NT2/D1 (cell line): Measurements from ENCODE around the gene PAOX.

Source experiments
- SUZ12 ChIP-seq: IDR thresholded peaks from 2 replicates; pipeline ENCODE4 v1.6.1; 2011; ENCODE audit not compliant: insufficient read length, insufficient read depth; ENCODE audit errors: extremely low read depth
- YY1 ChIP-seq: IDR thresholded peaks from 2 replicates; pipeline ENCODE4 v1.6.1; 2011; ENCODE audit not compliant: insufficient read length, insufficient read depth
- ZNF274 ChIP-seq: IDR thresholded peaks from 2 replicates; pipeline ENCODE4 v1.6.1; 2011; ENCODE audit warnings: mild to moderate bottlenecking, low read depth, low read length

DNA sequence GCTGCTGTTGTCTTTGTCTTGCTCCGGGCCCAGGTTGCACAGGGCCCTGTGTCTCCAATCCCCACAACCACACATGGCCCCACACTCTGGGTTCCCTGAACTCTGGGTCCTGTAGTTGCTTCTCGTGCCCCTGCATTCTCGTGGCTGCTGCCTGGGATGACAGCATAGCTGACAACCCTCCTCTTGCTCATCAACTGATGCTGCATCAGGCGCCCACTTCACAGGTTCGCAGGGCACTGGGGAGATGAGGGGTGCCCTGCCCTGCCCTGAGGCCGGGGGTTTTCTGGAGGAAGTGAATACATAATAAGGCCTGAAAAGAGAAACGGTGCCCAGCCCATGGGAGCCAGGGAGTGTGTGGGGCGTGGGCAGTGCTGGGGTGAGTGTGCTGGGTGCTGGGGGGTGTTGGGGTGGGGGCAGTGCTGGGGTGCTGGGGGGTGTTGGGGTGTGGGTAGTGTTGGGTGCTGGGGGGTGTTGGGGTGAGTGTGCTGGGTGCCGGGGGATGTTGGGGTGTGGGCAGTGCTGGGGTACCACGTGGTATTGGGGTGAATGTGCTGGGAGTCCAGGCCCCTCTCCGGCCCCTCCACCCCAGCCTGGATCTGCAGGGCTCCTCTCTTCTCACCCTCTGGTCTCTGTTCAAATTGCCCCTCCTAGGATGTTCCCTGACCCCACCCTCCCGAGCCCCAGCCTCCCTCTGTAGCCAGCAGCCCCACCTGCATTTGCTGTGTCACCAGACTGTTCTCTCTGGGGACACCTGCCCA, 12.9 kb downstream of the PAOX start:
- no peak for TF ChIP-seq YY1
- TF ChIP-seq ZNF274 = no peak
- no peak for TF ChIP-seq SUZ12
